H1 (cell line): ENCODE results near the gene RPL26. TPM values are rescaled to one million over a fixed set of nuclear protein-coding genes. Genes with fewer than 3 reads are reported as not detected.

ENCODE experiments used
- CTCF ChIA-PET: fragments of 300-600 bp; sonication (Branson Sonifier 250); formaldehyde crosslinking; loops from one replicate; lab custom pipeline; 2021; ENCODE audit not compliant: partially characterized antibody; lab: Charles Lee
- POLR2A ChIA-PET: fragments of 300-600 bp; sonication (Branson Sonifier 250); formaldehyde crosslinking; loops from one replicate; lab custom pipeline; 2021; ENCODE audit warnings: inconsistent platforms; ENCODE audit not compliant: partially characterized antibody; lab: Charles Lee
- DNase-seq, 2 experiments: peaks; one replicate each; pipeline versions ENCODE4 v3.0.0 to v3.0.0-alpha.2; 2010 to 2022; ENCODE audit warnings: low spot score in 2 of 2, low read depth in 1 of 2, mixed read lengths in 1 of 2
- FAIRE-seq: peaks from 2 replicates; lab custom pipeline; 2011; peaks lifted over from hg19 to GRCh38; lab: Jason Lieb, UNC
- H2AFZ ChIP-seq: 2 replicates; pipeline ENCODE4 v1.8.1; 2012; ENCODE audit warnings: low read length, inconsistent platforms
- H2AK5ac ChIP-seq: 2 replicates; pipeline ENCODE4 v1.6.1; 2013; ENCODE audit warnings: low read depth, low read length
- H2BK120ac ChIP-seq: replicated peaks from 2 replicates; pipeline ENCODE3; 2013; ENCODE audit warnings: low read depth, low read length, inconsistent platforms
- H2BK12ac ChIP-seq: 2 replicates; pipeline ENCODE4 v1.6.1; 2013; ENCODE audit warnings: low read depth, low read length
- H2BK15ac ChIP-seq: 2 replicates; pipeline ENCODE4 v1.6.1; 2013; ENCODE audit warnings: low read length
- H2BK20ac ChIP-seq: 2 replicates; pipeline ENCODE4 v1.6.1; 2013; ENCODE audit warnings: low read length
- H2BK5ac ChIP-seq: 2 replicates; pipeline ENCODE4 v1.6.1; 2013; ENCODE audit warnings: low read depth, low read length
- H3K14ac ChIP-seq: 2 replicates; pipeline ENCODE4 v1.6.1; 2013; ENCODE audit warnings: inconsistent platforms; ENCODE audit not compliant: insufficient read length
- H3K18ac ChIP-seq: 2 replicates; pipeline ENCODE4 v1.6.1; 2013; ENCODE audit warnings: low read length; ENCODE audit errors: extremely low read depth
- H3K23ac ChIP-seq: 2 replicates; pipeline ENCODE4 v1.6.1; 2013; ENCODE audit warnings: inconsistent platforms; ENCODE audit not compliant: insufficient read length
- H3K23me2 ChIP-seq: 2 replicates; pipeline ENCODE4 v1.6.1; 2013; ENCODE audit warnings: low read depth, low read length
- H3K27ac ChIP-seq: 2 replicates; pipeline ENCODE4 v1.6.1; 2011; ENCODE audit warnings: low read depth, low read length, inconsistent platforms
- H3K27me3 ChIP-seq, 4 experiments: replicated peaks in 1 of 4; 1 replicate in 1 of 4; 2 replicates in 3 of 4; pipeline versions ENCODE4 v1.6.1 to v1.8.1; 2011 to 2013; ENCODE audit warnings: low read length in 3 of 4, mild to moderate bottlenecking in 3 of 4, inconsistent platforms in 2 of 4, mixed read lengths in 2 of 4, moderate library complexity in 1 of 4; ENCODE audit not compliant: control insufficient read depth in 3 of 4, insufficient read depth in 3 of 4; ENCODE audit errors: extremely low read depth in 1 of 4
- H3K36me3 ChIP-seq, 4 experiments: 2 replicates each; pipeline versions ENCODE4 v1.6.1 to v1.8.1; 2011 to 2013; ENCODE audit warnings: mild to moderate bottlenecking in 4 of 4, low read length in 3 of 4, moderate library complexity in 2 of 4, control low read depth in 1 of 4, inconsistent platforms in 1 of 4; ENCODE audit not compliant: insufficient read depth in 4 of 4, control insufficient read depth in 2 of 4
- H3K4ac ChIP-seq: replicated peaks from 2 replicates; pipeline ENCODE3; 2013; ENCODE audit warnings: low read length, low read depth, mixed read lengths, inconsistent platforms; ENCODE audit not compliant: insufficient read length
- H3K4me1 ChIP-seq, 4 experiments: replicated peaks in 1 of 4; 1 replicate in 1 of 4; 2 replicates in 3 of 4; pipeline versions ENCODE4 v1.6.1 to v1.8.1; 2011 to 2013; ENCODE audit warnings: low read length in 3 of 4, inconsistent platforms in 2 of 4, mixed read lengths in 1 of 4; ENCODE audit not compliant: insufficient read depth in 4 of 4, control insufficient read depth in 3 of 4
- H3K4me2 ChIP-seq, 2 experiments: 2 replicates each; pipeline versions ENCODE4 v1.6.1 to v1.8.1; 2011 to 2013; ENCODE audit warnings: low read depth in 2 of 2, low read length in 2 of 2, control low read depth in 1 of 2, inconsistent platforms in 1 of 2, mild to moderate bottlenecking in 1 of 2; ENCODE audit not compliant: insufficient read depth in 1 of 2
- H3K4me3 ChIP-seq, 4 experiments: fragments of 200-600, 300-600 bp in 1 of 4; sonication (generic), shearing (Covaris generic), sonication (Bioruptor Twin) in 1 of 4; 2 replicates each; pipeline versions ENCODE4 v1.5.1 to v1.8.1; 2011 to 2016; ENCODE audit warnings: low read length in 4 of 4, low read depth in 3 of 4, control low read depth in 2 of 4, inconsistent platforms in 2 of 4, mild to moderate bottlenecking in 2 of 4, mixed read lengths in 1 of 4, moderate library complexity in 1 of 4; ENCODE audit not compliant: insufficient read depth in 2 of 4; ENCODE audit errors: extremely low read depth in 1 of 4
- H3K56ac ChIP-seq: replicated peaks from 2 replicates; pipeline ENCODE3; 2013; ENCODE audit warnings: low read depth, mild to moderate bottlenecking, mixed read lengths, low read length, inconsistent platforms; ENCODE audit not compliant: insufficient read length
- H3K79me1 ChIP-seq: 2 replicates; pipeline ENCODE4 v1.6.1; 2013; ENCODE audit warnings: low read depth, low read length, control low read depth
- H3K79me2 ChIP-seq, 2 experiments: 2 replicates each; pipeline versions ENCODE4 v1.6.1 to v1.8.1; 2012 to 2013; ENCODE audit warnings: low read length in 2 of 2, mild to moderate bottlenecking in 2 of 2, inconsistent platforms in 1 of 2; ENCODE audit not compliant: insufficient read depth in 2 of 2, control insufficient read depth in 1 of 2
- H3K9ac ChIP-seq, 4 experiments: replicated peaks in 1 of 4; 1 replicate in 1 of 4; 2 replicates in 3 of 4; pipeline versions ENCODE4 v1.6.1 to v1.8.1; 2011 to 2013; ENCODE audit warnings: low read depth in 3 of 4, low read length in 3 of 4, control low read depth in 2 of 4, mild to moderate bottlenecking in 2 of 4, moderate library complexity in 2 of 4, inconsistent platforms in 1 of 4; ENCODE audit errors: extremely low read depth in 1 of 4
- H3K9me3 ChIP-seq, 2 experiments: 2 replicates each; pipeline versions ENCODE4 v1.6.1 to v1.8.1; 2012 to 2013; ENCODE audit warnings: mild to moderate bottlenecking in 2 of 2, moderate library complexity in 2 of 2, control low read depth in 1 of 2, inconsistent platforms in 1 of 2, low read depth in 1 of 2, low read length in 1 of 2, mixed read lengths in 1 of 2; ENCODE audit not compliant: insufficient read depth in 2 of 2
- H4K20me1 ChIP-seq, 2 experiments: replicated peaks in 1 of 2; 2 replicates each; pipeline versions ENCODE3 to v1.8.1; 2011 to 2013; ENCODE audit warnings: inconsistent platforms in 2 of 2, low read length in 2 of 2, mild to moderate bottlenecking in 1 of 2; ENCODE audit not compliant: insufficient read depth in 2 of 2, control insufficient read depth in 1 of 2
- H4K5ac ChIP-seq: 2 replicates; pipeline ENCODE4 v1.6.1; 2013; ENCODE audit warnings: low read length, low read depth, mixed read lengths, inconsistent platforms; ENCODE audit not compliant: insufficient read length
- H4K8ac ChIP-seq: 2 replicates; pipeline ENCODE4 v1.8.0; 2013; ENCODE audit warnings: mild to moderate bottlenecking, moderate library complexity, low read length, inconsistent platforms; ENCODE audit not compliant: insufficient read depth; ENCODE audit errors: extremely low read depth
- H4K91ac ChIP-seq: replicated peaks from 2 replicates; pipeline ENCODE3; 2013; ENCODE audit warnings: low read length, mixed read lengths, inconsistent platforms; ENCODE audit not compliant: insufficient read length
- BCL11A ChIP-seq, 2 experiments: IDR thresholded peaks; one replicate each; pipeline ENCODE4 v1.6.1; 2011; ENCODE audit warnings: low read depth in 2 of 2, low read length in 2 of 2, mild to moderate bottlenecking in 2 of 2
- CEBPB ChIP-seq: IDR thresholded peaks from 2 replicates; pipeline ENCODE4 v1.6.1; 2012; ENCODE audit warnings: low read depth, low read length
- EP300 ChIP-seq, 2 experiments: IDR thresholded peaks; 1 replicate in 1 of 2; 2 replicates in 1 of 2; pipeline ENCODE4 v1.6.1; 2011 to 2012; ENCODE audit warnings: low read depth in 2 of 2, low read length in 2 of 2, mild to moderate bottlenecking in 2 of 2, borderline replicate concordance in 1 of 2, inconsistent platforms in 1 of 2, moderate library complexity in 1 of 2
- HDAC2 ChIP-seq, 2 experiments: fragments of 300-600 bp in 1 of 2; sonication (generic) in 1 of 2; IDR thresholded peaks; 2 replicates each; pipeline ENCODE4 v1.6.1; 2011 to 2012; ENCODE audit warnings: low read depth in 2 of 2, low read length in 2 of 2, mild to moderate bottlenecking in 2 of 2, moderate library complexity in 2 of 2, borderline replicate concordance in 1 of 2, inconsistent platforms in 1 of 2
- JUND ChIP-seq: IDR thresholded peaks from 2 replicates; pipeline ENCODE4 v1.6.1; 2011; ENCODE audit warnings: mild to moderate bottlenecking, improper control_type of control experiment, low read length
- KDM1A ChIP-seq: fragments of 200-600, 300-600 bp; sonication (generic); IDR thresholded peaks from 2 replicates; pipeline ENCODE4 v1.7.1; 2016; ENCODE audit warnings: mild to moderate bottlenecking, low read length, borderline replicate concordance
- NANOG ChIP-seq: IDR thresholded peaks from 2 replicates; pipeline ENCODE4 v1.6.1; 2011; ENCODE audit warnings: low read length, low read depth, mild to moderate bottlenecking, inconsistent platforms; ENCODE audit not compliant: insufficient read depth, poor library complexity, severe bottlenecking
- POLR2AphosphoS5 ChIP-seq: IDR thresholded peaks from 2 replicates; pipeline ENCODE4 v1.6.1; 2011; ENCODE audit warnings: low read depth, low read length
- POU5F1 ChIP-seq: IDR thresholded peaks from 2 replicates; pipeline ENCODE4 v1.6.1; 2011; ENCODE audit warnings: low read depth, mild to moderate bottlenecking, low read length, moderate library complexity
- RFX5 ChIP-seq: IDR thresholded peaks from 2 replicates; pipeline ENCODE4 v1.6.1; 2011; ENCODE audit warnings: low read depth, low read length, improper control_type of control experiment, borderline replicate concordance
- SIRT6 ChIP-seq: IDR thresholded peaks from one replicate; pipeline ENCODE4 v1.7.1; 2012; ENCODE audit warnings: low read length, inconsistent platforms
- SP1 ChIP-seq: IDR thresholded peaks from 2 replicates; pipeline ENCODE4 v1.6.1; 2011; ENCODE audit warnings: low read depth, low read length
- SUZ12 ChIP-seq: fragments of 200-600 bp; sonication (generic); IDR thresholded peaks from 2 replicates; pipeline ENCODE4 v1.6.1; 2012; ENCODE audit warnings: mild to moderate bottlenecking, inconsistent platforms, low read length, moderate library complexity, mixed read lengths
- WGBS, 2 experiments: shearing (Covaris generic) in 1 of 2; methylation state at CpG; one replicate each; pipeline versions ENCODE4 v1.1.6 to v1.1.7; 2013 to 2015; ENCODE audit warnings: low lambda C conversion rate in 2 of 2, mixed read lengths in 2 of 2, inconsistent platforms in 1 of 2, low coverage in 1 of 2, missing lambda C conversion rate in 1 of 2; ENCODE audit not compliant: insufficient replicate concordance in 2 of 2, insufficient coverage in 1 of 2, insufficient read length in 1 of 2; ENCODE audit errors: extremely low coverage in 1 of 2, missing lambda C conversion rate in 1 of 2; 5-methylcytosine and 5-hydroxymethylcytosine counted together
- polyA plus RNA-seq, 7 experiments: library from polyadenylated mRNA; depleted of rRNA in 3 of 7; stranded (reverse) in 5 of 7; unstranded in 2 of 7; fragments of >200 nt in 5 of 7; fragments of 200-250 nt in 2 of 7; gene quantifications; 1 replicate in 5 of 7; 2 replicates in 1 of 7; 4 replicates in 1 of 7; pipeline versions ENCODE4 v1.2.1 to v1.2.3, GENCODE V29; 2011 to 2013; ENCODE audit warnings: missing spikeins in 2 of 7, mixed read lengths in 2 of 7
- total RNA-seq: library from RNA; stranded (reverse); fragmentation: NEBNext Ultra II Directional; extraction: Animal tissue kit (Norgen Biotek cat#: 25700); gene quantifications from 2 replicates; pipeline ENCODE4 v1.2.1, GENCODE V29; 2021

Gene RPL26
- total and polyA plus RNA-seq, 2 of the 8 experiments (the other 6 are each of a cell fraction or from before 2014, with no cell fraction given) = 1,963 to 2,554 TPM

GRCh38 chr17:8371786-8372185 is 11.2 kb downstream of the RPL26 start:
- H4K91ac ChIP-seq = no peak overlapping the region
- CTCF ChIA-PET = no interaction called here
- TF ChIP-seq CEBPB (no peak), NANOG (no peak), RFX5 (no peak), BCL11A (IDR thresholded peaks at IDR 0.05; ENCODE audit: low read depth in 2 of 2, low read length in 2 of 2) (no peak), SUZ12 (no peak), JUND (no peak), POU5F1 (no peak), EP300 (IDR thresholded peaks at IDR 0.05; ENCODE audit: borderline replicate concordance in 1 of 2, low read depth in 2 of 2, low read length in 2 of 2) (no peak), POLR2AphosphoS5 (no peak), SIRT6 (no peak), KDM1A (no peak), HDAC2 (IDR thresholded peaks at IDR 0.05; ENCODE audit: borderline replicate concordance in 1 of 2, low read depth in 2 of 2, low read length in 2 of 2) (no peak), SP1 (no peak)
- TF ChIP-seq, all 59 proteins: peak for 0
- H2AK5ac ChIP-seq = no peak overlapping the region
- no peak overlapping the region for H3K18ac ChIP-seq
- H4K20me1 ChIP-seq = no peaks in the 10 kb centered on the region
- H2BK12ac ChIP-seq = no peak overlapping the region
- H3K23me2 ChIP-seq = peaks cover 7% of the 10 kb centered on the region
- DNase-seq = no peak
- no peak overlapping the region for H2BK120ac ChIP-seq
- no peak overlapping the region for H2BK15ac ChIP-seq
- H3K79me1 ChIP-seq = no peaks in the 10 kb centered on the region
- H3K23ac ChIP-seq = no peak overlapping the region
- no peak overlapping the region for H4K8ac ChIP-seq
- peaks cover 0 to 7% (median 0%) of the 10 kb centered on the region in 4 experiments; a peak in 4 of 7 replicates for H3K4me1 ChIP-seq
- no peak overlapping the region for H3K56ac ChIP-seq
- H3K9ac ChIP-seq = no peak overlapping the region
- H3K36me3 ChIP-seq = peaks cover 10 to 27% (median 18%) of the 10 kb centered on the region in 4 experiments
- H2BK5ac ChIP-seq = no peak overlapping the region
- no peak for FAIRE-seq
- H3K27ac ChIP-seq = no peak overlapping the region
- H2BK20ac ChIP-seq = no peak overlapping the region
- POLR2A ChIA-PET = interaction anchor here (1.4 kb wide), 1 partner anchor 10 kb away, joined by 8 read pairs; no protein-coding TSS in a partner anchor
- no peaks in the 10 kb centered on the region; a peak in 1 of 4 replicates for H3K9me3 ChIP-seq
- H3K4me3 ChIP-seq = no peak overlapping the region
- H3K14ac ChIP-seq = no peak overlapping the region
- WGBS, 2 experiments = 87% methylated on average over 4 of the region's 4 CpGs; no CpG with 5 or more reads in 1 of the 2 experiments
- H3K4ac ChIP-seq = no peak overlapping the region
- H3K79me2 ChIP-seq = peaks cover 0 to 3% of the 10 kb centered on the region in 2 experiments; a peak in 1 of 4 replicates
- no peak overlapping the region for H4K5ac ChIP-seq
- H3K4me2 ChIP-seq = no peak overlapping the region
- H3K27me3 ChIP-seq = no peaks in the 10 kb centered on the region
- no peak overlapping the region for H2AFZ ChIP-seq
